ENCODE data around the gene MED13. TPM values are rescaled to one million over a fixed set of nuclear protein-coding genes. Genes with fewer than 3 reads are reported as not detected.

Gene MED13
- total RNA-seq, 4 donors from 2014 or later = 41.9 to 51.7 (median 49.1) TPM

- intact Hi-C loops (cut with DNase I) = no loop called here
- H3K4me1 ChIP-seq = no peaks in the 10 kb centered on the region
- H3K4me3 ChIP-seq = no peak overlapping the region
- TF ChIP-seq CTCF (IDR thresholded peaks at IDR 0.05) (no peak), POLR2A (IDR thresholded peaks at IDR 0.05; ENCODE audit: low read depth) (no peak), POLR2AphosphoS5 (IDR thresholded peaks at IDR 0.05) (no peak), EP300 (IDR thresholded peaks at IDR 0.05) (no peak)
- H3K36me3 ChIP-seq = no peaks in the 10 kb centered on the region
- no peaks in the 10 kb centered on the region for H3K9me3 ChIP-seq
- no peak overlapping the region for H3K27ac ChIP-seq (replicated peaks in 1 of 4)
- 76% methylated on average over 3 of the region's 3 CpGs for WGBS
- H3K27me3 ChIP-seq = peaks cover 0 to 8% (median 0%) of the 10 kb centered on the region in 4 donors
- no peak for DNase-seq (ENCODE audit: extremely low spot score)
Observed at GRCh38 chr17:62084585-62084984, 19.5 kb upstream of the MED13 start.

GRCh38 chr17:62083651-62084050 lies 18.6 kb upstream of the MED13 start:
- Histone ChIP-seq H3K9me3 (no peaks in the 10 kb centered on the region), H3K4me1 (no peaks in the 10 kb centered on the region), H3K27ac (replicated peaks in 1 of 4) (no peak overlapping the region), H3K36me3 (no peaks in the 10 kb centered on the region), H3K4me3 (no peak overlapping the region), H3K27me3 (peaks cover 0 to 8% (median 0%) of the 10 kb centered on the region in 4 donors)
- no peak for TF ChIP-seq POLR2AphosphoS5 (IDR thresholded peaks at IDR 0.05)
- TF ChIP-seq EP300 (IDR thresholded peaks at IDR 0.05) = no peak
- TF ChIP-seq CTCF (IDR thresholded peaks at IDR 0.05) = no peak
- no peak for TF ChIP-seq POLR2A (IDR thresholded peaks at IDR 0.05; ENCODE audit: low read depth)
- intact Hi-C loops (cut with DNase I) = no loop called here
- WGBS = 96% methylated on average over 3 of the region's 3 CpGs
- no peak for DNase-seq (ENCODE audit: extremely low spot score)

- 84% methylated on average over 4 of the region's 4 CpGs for WGBS
- H3K9me3 ChIP-seq = no peaks in the 10 kb centered on the region
- H3K27me3 ChIP-seq = peaks cover 0 to 8% (median 0%) of the 10 kb centered on the region in 4 donors
- TF ChIP-seq POLR2A (IDR thresholded peaks at IDR 0.05; ENCODE audit: low read depth) = no peak
- TF ChIP-seq POLR2AphosphoS5 (IDR thresholded peaks at IDR 0.05) = no peak
- TF ChIP-seq CTCF (IDR thresholded peaks at IDR 0.05) = no peak
- TF ChIP-seq EP300 (IDR thresholded peaks at IDR 0.05) = no peak
- no peak overlapping the region for H3K4me3 ChIP-seq
- no peaks in the 10 kb centered on the region for H3K4me1 ChIP-seq
- intact Hi-C loops (cut with DNase I) = no loop called here
- H3K27ac ChIP-seq (replicated peaks in 1 of 4) = no peak overlapping the region
- DNase-seq (ENCODE audit: extremely low spot score) = no peak
- no peaks in the 10 kb centered on the region for H3K36me3 ChIP-seq
Observed at GRCh38 chr17:62080647-62081046, 15.6 kb upstream of the MED13 start.

GRCh38 chr17:62078009-62078408 lies 12.9 kb upstream of the MED13 start:
- no peak for TF ChIP-seq POLR2A (IDR thresholded peaks at IDR 0.05; ENCODE audit: low read depth)
- no peak for TF ChIP-seq EP300 (IDR thresholded peaks at IDR 0.05)
- no peak for TF ChIP-seq POLR2AphosphoS5 (IDR thresholded peaks at IDR 0.05)
- TF ChIP-seq CTCF (IDR thresholded peaks at IDR 0.05) = no peak
- H3K27me3 ChIP-seq = peaks cover 0 to 8% (median 0%) of the 10 kb centered on the region in 4 donors
- WGBS = 85% methylated on average over 2 of the region's 2 CpGs

More at GRCh38 chr17:62078009-62078408, 12.9 kb upstream of the MED13 start:
- no peak overlapping the region for H3K4me3 ChIP-seq
- no peaks in the 10 kb centered on the region for H3K36me3 ChIP-seq
- intact Hi-C loops (cut with DNase I) = no loop called here
- H3K9me3 ChIP-seq = no peaks in the 10 kb centered on the region
- H3K4me1 ChIP-seq = no peaks in the 10 kb centered on the region
- DNase-seq (ENCODE audit: extremely low spot score) = no peak
- no peak overlapping the region for H3K27ac ChIP-seq (replicated peaks in 1 of 4)
